H9 (cell line): ENCODE measurements around the gene CFAP54. TPM values are rescaled to one million over a fixed set of nuclear protein-coding genes. Genes with fewer than 3 reads are reported as not detected.

ENCODE experiments used
- DNase-seq: peaks from one replicate; pipeline ENCODE4 v3.0.0-alpha.2; 2017
- H2AFZ ChIP-seq: one replicate; pipeline ENCODE4 v1.6.1; 2013; ENCODE audit warnings: mild to moderate bottlenecking, low read length, control low read depth, moderate library complexity
- H2AK5ac ChIP-seq: 2 replicates; pipeline ENCODE4 v1.6.1; 2013; ENCODE audit warnings: low read length, control low read depth, mixed read lengths; ENCODE audit not compliant: insufficient read length
- H2BK120ac ChIP-seq: one replicate; pipeline ENCODE4 v1.6.1; 2013; ENCODE audit warnings: low read depth, mild to moderate bottlenecking, low read length, control low read depth, inconsistent platforms; ENCODE audit not compliant: poor library complexity, severe bottlenecking
- H2BK12ac ChIP-seq: 2 replicates; pipeline ENCODE4 v1.6.1; 2013; ENCODE audit warnings: low read length, control low read depth, mixed read lengths, low read depth; ENCODE audit not compliant: insufficient read length
- H2BK15ac ChIP-seq: 2 replicates; pipeline ENCODE4 v1.6.1; 2013; ENCODE audit warnings: low read depth, low read length, control low read depth
- H2BK20ac ChIP-seq: one replicate; pipeline ENCODE4 v1.6.1; 2013; ENCODE audit warnings: low read depth, mild to moderate bottlenecking, low read length, control low read depth, inconsistent platforms; ENCODE audit not compliant: poor library complexity, severe bottlenecking
- H2BK5ac ChIP-seq: 2 replicates; pipeline ENCODE4 v1.6.1; 2013; ENCODE audit warnings: low read length, control low read depth, mixed read lengths; ENCODE audit not compliant: insufficient read length
- H3K14ac ChIP-seq: 2 replicates; pipeline ENCODE4 v1.6.1; 2013; ENCODE audit warnings: low read length, control low read depth; ENCODE audit not compliant: insufficient read depth
- H3K18ac ChIP-seq: 2 replicates; pipeline ENCODE4 v1.6.1; 2013; ENCODE audit warnings: low read depth, mild to moderate bottlenecking, mixed read lengths, low read length, control low read depth; ENCODE audit not compliant: insufficient read length
- H3K23ac ChIP-seq: 2 replicates; pipeline ENCODE4 v1.6.1; 2013; ENCODE audit warnings: low read length, control low read depth, mixed read lengths, low read depth; ENCODE audit not compliant: insufficient read length
- H3K23me2 ChIP-seq: 2 replicates; pipeline ENCODE4 v1.6.1; 2013; ENCODE audit warnings: low read depth, mild to moderate bottlenecking, mixed read lengths, low read length, control low read depth; ENCODE audit not compliant: insufficient read length, poor library complexity, severe bottlenecking
- H3K27ac ChIP-seq: 2 replicates; pipeline ENCODE4 v1.5.1; 2013; ENCODE audit warnings: low read length, control low read depth, mixed read lengths, low read depth; ENCODE audit not compliant: insufficient read length
- H3K27me3 ChIP-seq: 2 replicates; pipeline ENCODE4 v1.6.1; 2013; ENCODE audit warnings: low read length, control low read depth, inconsistent platforms; ENCODE audit not compliant: insufficient read depth
- H3K4ac ChIP-seq: 2 replicates; pipeline ENCODE4 v1.6.1; 2013; ENCODE audit warnings: low read depth, mild to moderate bottlenecking, control low read depth, inconsistent platforms, low read length, moderate library complexity
- H3K4me1 ChIP-seq: 2 replicates; pipeline ENCODE4 v1.6.1; 2013; ENCODE audit warnings: low read length, control low read depth, inconsistent platforms; ENCODE audit not compliant: insufficient read depth
- H3K4me2 ChIP-seq: 2 replicates; pipeline ENCODE4 v1.6.1; 2013; ENCODE audit warnings: low read length, control low read depth, mixed read lengths; ENCODE audit not compliant: insufficient read length, insufficient read depth
- H3K56ac ChIP-seq: 2 replicates; pipeline ENCODE4 v1.6.1; 2013; ENCODE audit warnings: low read depth, mild to moderate bottlenecking, mixed read lengths, low read length, control low read depth; ENCODE audit not compliant: insufficient read length
- H3K79me1 ChIP-seq: 2 replicates; pipeline ENCODE4 v1.6.1; 2013; ENCODE audit warnings: low read depth, mild to moderate bottlenecking, moderate library complexity, low read length, control low read depth, inconsistent platforms; ENCODE audit not compliant: insufficient read depth, poor library complexity, severe bottlenecking
- H3K79me2 ChIP-seq: 2 replicates; pipeline ENCODE4 v1.6.1; 2013; ENCODE audit warnings: low read length, control low read depth, inconsistent platforms; ENCODE audit not compliant: insufficient read depth
- H3K9ac ChIP-seq: 2 replicates; pipeline ENCODE4 v1.6.1; 2013; ENCODE audit warnings: low read length, control low read depth, mixed read lengths; ENCODE audit not compliant: insufficient read length; ENCODE audit errors: extremely low read depth
- H3K9me3 ChIP-seq: one replicate; pipeline ENCODE4 v1.6.1; 2013; ENCODE audit warnings: low read depth, low read length, inconsistent platforms; ENCODE audit not compliant: control insufficient read depth
- H3T11ph ChIP-seq: one replicate; pipeline ENCODE4 v1.6.1; 2013; ENCODE audit warnings: mild to moderate bottlenecking, low read length, control low read depth, inconsistent platforms
- H4K20me1 ChIP-seq: one replicate; pipeline ENCODE4 v1.6.1; 2013; ENCODE audit not compliant: control insufficient read depth, insufficient read length, insufficient read depth
- H4K5ac ChIP-seq: 2 replicates; pipeline ENCODE4 v1.6.1; 2013; ENCODE audit warnings: low read depth, mild to moderate bottlenecking, mixed read lengths, low read length, control low read depth; ENCODE audit not compliant: insufficient read length
- H4K8ac ChIP-seq: replicated peaks from 2 replicates; pipeline ENCODE4 v1.6.1; 2013; ENCODE audit warnings: low read length, control low read depth, mixed read lengths, low read depth; ENCODE audit not compliant: insufficient read length
- H4K91ac ChIP-seq: 2 replicates; pipeline ENCODE4 v1.6.1; 2013; ENCODE audit warnings: low read depth, mild to moderate bottlenecking, moderate library complexity, mixed read lengths, low read length, control low read depth; ENCODE audit not compliant: insufficient read length
- H3K27ac Mint-ChIP-seq, 3 experiments: 2 replicates in 2 of 3; 3 replicates in 1 of 3; pipeline ENCODE4 v1.8.0; 2020 to 2021; ENCODE audit warnings: mixed read lengths in 3 of 3, mild to moderate bottlenecking in 1 of 3, moderate library complexity in 1 of 3
- H3K27me3 Mint-ChIP-seq: 2 replicates; pipeline ENCODE4 v1.8.0; 2021; ENCODE audit warnings: low read depth, mild to moderate bottlenecking, moderate library complexity, mixed read lengths
- H3K36me3 Mint-ChIP-seq, 3 experiments: 2 replicates in 2 of 3; 3 replicates in 1 of 3; pipeline ENCODE4 v1.8.0; 2020 to 2021; ENCODE audit warnings: low read depth in 3 of 3, mixed read lengths in 3 of 3; ENCODE audit not compliant: insufficient read depth in 1 of 3
- H3K4me1 Mint-ChIP-seq, 2 experiments: 2 replicates each; pipeline ENCODE4 v1.8.0; 2020; ENCODE audit warnings: mixed read lengths in 2 of 2
- H3K4me3 Mint-ChIP-seq, 2 experiments: 2 replicates in 1 of 2; 3 replicates in 1 of 2; pipeline ENCODE4 v1.8.0; 2020 to 2021; ENCODE audit warnings: mild to moderate bottlenecking in 2 of 2, mixed read lengths in 2 of 2, moderate library complexity in 1 of 2
- H3K9me3 Mint-ChIP-seq, 2 experiments: 2 replicates in 1 of 2; 3 replicates in 1 of 2; pipeline ENCODE4 v1.8.0; 2020; ENCODE audit warnings: mild to moderate bottlenecking in 2 of 2, mixed read lengths in 2 of 2, moderate library complexity in 1 of 2
- CTCF ChIP-seq: fragments of 200-600 bp; sonication (generic); conservative IDR thresholded peaks from 3 replicates; pipeline ENCODE4 v1.8.0; 2021; ENCODE audit warnings: antibody characterized with exemption, mild to moderate bottlenecking
- WGBS: extraction: QIAGEN DNeasy Blood & Tissue Kit; methylation state at CpG from one replicate; pipeline ENCODE4 v1.1.7; 2013; ENCODE audit warnings: missing lambda C conversion rate, low lambda C conversion rate, mixed read lengths; ENCODE audit not compliant: insufficient read length; ENCODE audit errors: extremely low coverage; 5-methylcytosine and 5-hydroxymethylcytosine counted together
- total RNA-seq: library from RNA; stranded (reverse); gene quantifications from 2 replicates; pipeline ENCODE4 v1.2.1, GENCODE V29; 2021

CFAP54 gene
- total RNA-seq, 1 experiment from 2014 or later = 0.24 TPM

- no peak overlapping the region for H4K91ac ChIP-seq
- H3K4me1 ChIP-seq = 0 out of 2 replicates have a peak, but pooled peaks cover 4% of the 10 kb centered on the region
- H3K4ac ChIP-seq = no peak overlapping the region
- no peak for TF ChIP-seq CTCF
- Mint-ChIP-seq H3K36me3 (no peaks in the 10 kb centered on the region), H3K9me3 (no peaks in the 10 kb centered on the region; a peak in 1 of 5 replicates), H3K27me3 (no peaks in the 10 kb centered on the region), H3K4me3 (no peak overlapping the region), H3K4me1 (peaks cover 23 to 26% of the 10 kb centered on the region in 2 experiments), H3K27ac (no peak overlapping the region)
- H2AFZ ChIP-seq = no peak overlapping the region
- no peaks in the 10 kb centered on the region for H3K79me1 ChIP-seq
- DNase-seq = no peak
- H3K27me3 ChIP-seq = no peaks in the 10 kb centered on the region
- H4K5ac ChIP-seq = no peak overlapping the region
- H2BK15ac ChIP-seq = no peak overlapping the region
- no peak overlapping the region for H3K56ac ChIP-seq
- no peak overlapping the region for H2BK120ac ChIP-seq
- H3K9me3 ChIP-seq = no peaks in the 10 kb centered on the region
- no CpG with 5 or more reads among the region's 3 CpGs for WGBS
- no peak overlapping the region for H2BK20ac ChIP-seq
- no peak overlapping the region for H2BK12ac ChIP-seq
- no peak overlapping the region for H3K14ac ChIP-seq
- no peaks in the 10 kb centered on the region for H4K20me1 ChIP-seq
- H3K27ac ChIP-seq = no peak overlapping the region
- no peak overlapping the region for H3K4me2 ChIP-seq
- no peaks in the 10 kb centered on the region for H3K23me2 ChIP-seq
- no peak overlapping the region for H2BK5ac ChIP-seq
- H3K79me2 ChIP-seq = no peaks in the 10 kb centered on the region
- no peak overlapping the region for H3K9ac ChIP-seq
- no peak overlapping the region for H3K23ac ChIP-seq
- no peak overlapping the region for H2AK5ac ChIP-seq
- no peak overlapping the region for H4K8ac ChIP-seq
- no peak overlapping the region for H3T11ph ChIP-seq
- H3K18ac ChIP-seq = no peak overlapping the region
These were observed 31.4 kb downstream of the CFAP54 start for GRCh38 chr12:96520767-96521166.
